HG02623 (cell line): Measurements from ENCODE around the gene BTRC.

ENCODE experiments used
- ATAC-seq: cut with Tn5 transposase; IDR thresholded peaks from one replicate; pipeline ENCODE4 v1.9.1; 2021; ENCODE audit warnings: moderate library complexity; ENCODE audit not compliant: unreplicated experiment

The BTRC gene

GRCh38 chr10:101513733-101514132 lies 159.8 kb downstream of the BTRC start:
- ATAC-seq, result no peak

DNA sequence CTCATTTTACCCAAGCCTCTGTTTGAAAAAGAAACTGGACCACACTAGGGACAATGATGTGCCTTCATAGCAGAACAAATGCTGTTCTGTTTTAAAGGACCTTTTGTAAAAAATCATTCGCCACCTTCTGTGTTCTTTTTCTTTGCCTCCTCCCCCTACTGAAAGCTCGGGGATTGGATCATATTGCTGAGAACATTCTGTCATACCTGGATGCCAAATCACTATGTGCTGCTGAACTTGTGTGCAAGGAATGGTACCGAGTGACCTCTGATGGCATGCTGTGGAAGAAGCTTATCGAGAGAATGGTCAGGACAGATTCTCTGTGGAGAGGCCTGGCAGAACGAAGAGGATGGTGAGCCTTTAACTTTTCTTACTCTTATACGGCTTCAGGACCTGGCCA lies 171.9 kb downstream of the BTRC start:
- ATAC-seq, result no peak

DNA sequence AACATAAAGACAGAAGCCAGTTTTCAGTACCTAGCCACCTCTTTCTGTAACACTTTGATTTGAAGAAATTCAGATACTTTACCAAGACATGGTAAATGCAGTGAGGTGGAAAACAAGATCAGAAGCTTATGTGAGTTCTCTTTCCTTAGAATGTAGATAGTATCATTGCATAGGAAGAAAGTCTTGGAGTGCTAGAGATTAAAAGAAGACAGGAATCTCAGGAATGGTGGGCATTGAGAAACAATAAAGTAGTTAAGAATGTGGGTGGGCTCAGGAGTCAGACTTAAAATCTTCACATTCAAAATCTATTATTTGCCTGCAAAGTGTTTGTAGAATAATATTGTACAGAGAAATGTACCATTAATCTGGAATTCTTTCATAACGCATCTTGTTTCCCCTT lies 175.2 kb downstream of the BTRC start:
- ATAC-seq, result no peak

DNA sequence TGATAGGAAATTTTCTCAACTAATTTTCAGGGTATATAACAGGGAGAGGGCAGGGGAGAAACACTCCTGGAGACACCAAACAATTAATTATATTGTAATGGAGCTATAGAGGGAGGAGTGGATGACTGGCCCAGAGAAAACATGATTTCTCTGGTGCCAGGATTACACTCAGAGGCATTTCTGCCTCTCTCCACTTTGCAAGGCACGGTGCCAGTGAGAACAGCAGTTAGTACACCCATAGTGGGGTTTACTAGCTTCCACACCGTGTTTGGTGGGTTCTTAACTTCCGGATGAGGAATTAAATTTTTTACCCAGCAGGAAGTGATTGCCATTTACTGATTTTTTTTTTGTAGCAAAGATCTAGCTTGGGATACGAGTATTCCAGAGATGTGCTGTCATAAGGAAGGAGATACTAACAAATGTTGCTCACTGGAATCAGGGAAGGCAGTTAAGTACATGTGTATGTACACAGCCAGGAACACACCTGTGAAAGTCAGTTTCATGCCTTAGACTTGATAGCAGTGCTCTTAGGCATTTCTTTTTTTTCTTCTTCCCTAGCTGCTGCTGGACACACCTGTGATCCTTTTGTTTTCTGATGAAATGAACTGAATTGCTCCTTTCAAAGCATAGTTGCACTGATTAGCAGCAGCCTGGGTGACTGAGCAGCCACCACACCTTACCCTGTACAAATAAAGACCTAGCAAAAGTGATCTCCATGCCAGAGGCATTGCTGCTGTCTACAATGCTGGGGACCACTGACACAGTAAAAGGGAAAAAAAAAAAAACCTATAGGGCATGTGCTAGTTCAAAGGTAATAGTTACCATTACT lies 176.0 kb downstream of the BTRC start:
- no peak for ATAC-seq

DNA sequence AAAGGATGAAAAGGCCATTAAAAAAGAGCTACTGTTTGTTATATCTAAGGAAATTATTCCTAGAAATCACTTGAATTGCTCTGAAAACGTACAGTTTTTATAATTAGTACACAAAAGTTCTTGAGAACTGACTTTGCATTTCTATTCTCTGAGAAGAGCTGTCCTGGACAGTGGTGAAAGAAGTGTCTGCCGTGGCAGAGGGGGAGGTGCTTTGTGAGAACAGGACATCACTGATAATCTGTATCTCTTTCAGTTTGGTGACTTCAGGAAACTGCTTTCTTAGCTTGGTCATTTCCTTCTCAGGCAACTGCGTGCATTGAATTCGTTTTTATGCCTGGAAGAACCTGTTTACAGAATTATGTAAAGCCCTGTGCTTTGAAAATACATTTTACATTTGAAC lies 182.0 kb downstream of the BTRC start:
- no peak for ATAC-seq

DNA sequence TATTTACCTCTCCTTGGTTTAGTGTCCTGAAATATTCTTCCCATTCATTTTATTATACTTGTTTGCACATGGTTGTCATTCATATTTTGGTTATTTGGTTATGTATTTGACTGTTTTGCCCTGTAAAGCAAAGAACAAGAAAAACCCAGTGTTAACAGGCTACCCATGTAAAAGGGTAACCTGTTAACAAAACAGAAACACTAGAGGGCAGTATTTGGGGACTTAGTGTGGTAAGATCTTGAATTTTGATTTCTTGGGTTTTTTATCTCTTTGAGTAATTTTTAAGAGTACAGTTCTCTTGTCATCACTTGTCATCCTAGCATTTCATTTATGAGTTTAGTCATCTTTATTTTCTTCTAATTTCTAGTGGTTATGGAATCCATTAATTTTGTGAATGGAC lies 182.8 kb downstream of the BTRC start:
- no peak for ATAC-seq

- ATAC-seq, result no peak
These were observed 184.5 kb downstream of the BTRC start for GRCh38 chr10:101538446-101538845.

GRCh38 chr10:101545898-101546297 lies 191.9 kb downstream of the BTRC start:
- ATAC-seq, result no peak

DNA sequence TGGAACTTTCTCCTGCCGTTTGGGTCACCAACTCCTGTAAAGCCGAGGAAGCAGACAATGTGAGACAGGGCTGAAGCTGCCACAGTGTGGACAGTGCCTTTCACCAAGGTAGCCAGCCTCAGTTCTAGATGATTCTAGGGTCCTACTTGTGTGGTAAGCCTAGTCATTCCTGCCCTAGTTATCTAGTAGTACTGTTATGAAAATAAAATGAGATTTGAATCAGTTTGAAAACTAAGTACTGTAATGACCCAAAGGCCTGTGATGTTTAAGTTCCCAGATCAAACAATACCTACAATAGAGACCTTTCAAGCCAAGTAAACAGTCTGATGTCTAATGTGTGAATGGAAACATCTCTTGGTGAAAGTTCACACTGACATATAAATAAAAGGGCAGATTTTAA lies 197.0 kb downstream of the BTRC start:
- ATAC-seq, result no peak

DNA sequence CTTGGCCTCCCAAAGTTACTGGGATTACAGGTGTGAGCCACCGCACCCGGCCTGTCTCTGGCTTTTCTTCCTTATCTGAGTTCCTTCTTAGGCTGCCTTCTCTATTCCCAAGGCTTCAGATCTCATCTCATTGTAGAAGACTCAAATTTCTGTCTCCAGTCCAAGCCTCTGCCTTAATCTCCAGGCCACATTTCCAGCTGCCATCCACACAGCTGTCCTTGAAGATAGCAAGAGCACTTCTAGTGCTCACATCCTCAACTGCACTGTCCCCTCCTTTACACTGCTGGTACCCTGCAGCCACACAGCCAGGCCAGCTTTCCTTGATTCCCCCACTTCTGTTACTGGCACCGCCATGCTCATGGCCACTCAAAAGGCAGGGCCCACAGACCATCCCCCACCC lies 198.5 kb downstream of the BTRC start:
- no peak for ATAC-seq

DNA sequence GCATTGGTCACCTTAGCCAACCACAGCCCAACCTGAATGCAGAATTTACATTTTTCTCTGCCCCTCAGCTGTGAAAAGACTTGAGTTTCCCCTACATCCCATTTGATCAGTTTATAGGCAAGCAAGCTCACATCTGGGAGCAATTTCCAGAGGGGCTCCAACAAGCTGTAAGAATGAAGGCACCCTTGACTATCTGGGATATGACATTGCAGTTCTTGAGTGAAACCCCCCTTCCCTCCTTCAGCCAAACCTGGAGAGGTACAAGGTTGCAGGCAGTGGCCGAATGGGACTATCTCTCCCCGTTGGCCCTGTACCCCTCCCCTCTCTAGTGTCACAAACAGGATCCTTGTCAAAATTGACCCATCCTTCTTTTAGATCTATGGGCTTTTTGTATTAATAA lies 203.6 kb downstream of the BTRC start:
- no peak for ATAC-seq

- no peak for ATAC-seq
These were observed 204.2 kb downstream of the BTRC start for GRCh38 chr10:101558204-101558603.

GRCh38 chr10:101558671-101559595 lies 205.0 kb downstream of the BTRC start:
- no peak for ATAC-seq

- ATAC-seq, result no peak
These were observed 205.8 kb downstream of the BTRC start for GRCh38 chr10:101559596-101560297.

GRCh38 chr10:101560298-101561067 lies 206.5 kb downstream of the BTRC start:
- no peak for ATAC-seq

GRCh38 chr10:101561068-101561915 lies 207.3 kb downstream of the BTRC start:
- no peak for ATAC-seq

DNA sequence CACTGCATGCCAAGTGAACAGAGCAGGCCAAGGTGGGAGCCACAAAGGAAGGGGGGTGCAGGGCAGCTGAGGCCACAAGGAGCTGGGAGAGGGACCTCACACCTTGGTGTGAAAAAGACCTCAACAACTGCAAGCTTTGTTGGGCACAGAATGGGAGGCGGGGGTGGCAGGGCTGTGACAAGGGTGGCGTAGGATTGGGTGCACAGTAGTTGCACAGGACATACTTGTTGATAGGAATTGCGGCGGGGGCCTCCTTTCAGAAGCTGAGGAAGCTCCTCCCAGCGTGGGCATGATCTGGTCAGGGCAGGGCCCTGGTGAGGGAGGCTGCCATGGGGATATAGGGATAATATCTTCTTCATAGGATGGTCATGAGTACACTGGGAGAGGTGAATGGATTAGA lies 208.3 kb downstream of the BTRC start:
- no peak for ATAC-seq

- ATAC-seq, result no peak
These were observed 209.0 kb downstream of the BTRC start for GRCh38 chr10:101563007-101563406.

GRCh38 chr10:101563497-101564040 lies 209.6 kb downstream of the BTRC start:
- ATAC-seq, result no peak
